ENCODE results near the gene DIRAS2. TPM values are rescaled to one million over a fixed set of nuclear protein-coding genes. Genes with fewer than 3 reads are reported as not detected.
A peak's percentile ranks its signal among the peaks of the same experiment; 100 is the strongest.

Gene DIRAS2
- polyA plus RNA-seq, 3 donors, result not detected

GRCh38 chr9:90611568-90611967, 31.1 kb downstream of the DIRAS2 start:
- Histone ChIP-seq H3K4me3 (replicated peaks in 1 of 3; ENCODE audit: low read depth in 2 of 3, low read length in 3 of 3) (no peak overlapping the region), H3K79me2 (ENCODE audit: insufficient read depth, low read length) (no peaks in the 10 kb centered on the region), H4K20me1 (ENCODE audit: insufficient read depth, low read length) (no peaks in the 10 kb centered on the region), H3K4me1 (ENCODE audit: control insufficient read depth in 1 of 2, insufficient read depth in 2 of 2, low read length in 2 of 2) (no peaks in the 10 kb centered on the region), H3K9me3 (replicated peaks in 1 of 2; ENCODE audit: control insufficient read depth in 1 of 2, insufficient read depth in 1 of 2, low read length in 2 of 2) (no peaks in the 10 kb centered on the region), H3K27me3 (ENCODE audit: control insufficient read depth in 2 of 2, insufficient read depth in 2 of 2, low read length in 2 of 2) (peaks cover 0 to 2% of the 10 kb centered on the region in 2 donors), H3K36me3 (replicated peaks in 1 of 2; ENCODE audit: control insufficient read depth in 1 of 2, insufficient read depth in 2 of 2, low read length in 2 of 2) (no peaks in the 10 kb centered on the region), H3K9ac (ENCODE audit: insufficient read depth, low read length, poor library complexity, severe bottlenecking) (no peak overlapping the region), H3K27ac (ENCODE audit: low read depth in 1 of 2, low read length in 2 of 2) (no peak overlapping the region), H3K4me2 (replicated peaks; ENCODE audit: extremely low read depth, low read length, poor library complexity, severe bottlenecking) (no peak overlapping the region), H2AFZ (ENCODE audit: insufficient read depth, low read depth, low read length, poor library complexity, severe bottlenecking) (no peak overlapping the region)
- H3K4me1 Mint-ChIP-seq, result no peaks in the 10 kb centered on the region
- 29% methylated on average over 2 of the region's 3 CpGs for WGBS (ENCODE audit: insufficient coverage)
- peak overlapping the region in 1 of 7 donors; percentile 32 for H3K27ac Mint-ChIP-seq
- DNase-seq, result no peak
- TF ChIP-seq CTCF (IDR thresholded peaks at IDR 0.05), result no peak
- intact Hi-C loops (cut with micrococcal nuclease), result no loop called here
- H3K36me3 Mint-ChIP-seq, result no peaks in the 10 kb centered on the region
- peaks cover 0 to 2% (median 0%) of the 10 kb centered on the region in 7 donors for H3K9me3 Mint-ChIP-seq
- H3K4me3 Mint-ChIP-seq, result no peak overlapping the region
- peaks cover 2 to 11% (median 8%) of the 10 kb centered on the region in 3 donors for H3K27me3 Mint-ChIP-seq (ENCODE audit: low read depth in 3 of 3)

- Histone ChIP-seq H3K27ac (ENCODE audit: low read depth in 1 of 2, low read length in 2 of 2) (no peak overlapping the region), H3K4me3 (replicated peaks in 1 of 3; ENCODE audit: low read depth in 2 of 3, low read length in 3 of 3) (no peak overlapping the region), H3K4me1 (ENCODE audit: control insufficient read depth in 1 of 2, insufficient read depth in 2 of 2, low read length in 2 of 2) (no peaks in the 10 kb centered on the region), H2AFZ (ENCODE audit: insufficient read depth, low read depth, low read length, poor library complexity, severe bottlenecking) (no peak overlapping the region), H3K9ac (ENCODE audit: insufficient read depth, low read length, poor library complexity, severe bottlenecking) (no peak overlapping the region), H3K9me3 (replicated peaks in 1 of 2; ENCODE audit: control insufficient read depth in 1 of 2, insufficient read depth in 1 of 2, low read length in 2 of 2) (no peaks in the 10 kb centered on the region), H3K4me2 (replicated peaks; ENCODE audit: extremely low read depth, low read length, poor library complexity, severe bottlenecking) (no peak overlapping the region), H3K79me2 (ENCODE audit: insufficient read depth, low read length) (no peaks in the 10 kb centered on the region), H4K20me1 (ENCODE audit: insufficient read depth, low read length) (no peaks in the 10 kb centered on the region), H3K27me3 (ENCODE audit: control insufficient read depth in 2 of 2, insufficient read depth in 2 of 2, low read length in 2 of 2) (peaks cover 0 to 2% of the 10 kb centered on the region in 2 donors), H3K36me3 (replicated peaks in 1 of 2; ENCODE audit: control insufficient read depth in 1 of 2, insufficient read depth in 2 of 2, low read length in 2 of 2) (no peaks in the 10 kb centered on the region)
- Mint-ChIP-seq H3K36me3 (no peaks in the 10 kb centered on the region), H3K4me1 (no peaks in the 10 kb centered on the region), H3K27ac (no peak overlapping the region), H3K9me3 (peaks cover 0 to 2% (median 0%) of the 10 kb centered on the region in 7 donors), H3K4me3 (no peak overlapping the region), H3K27me3 (ENCODE audit: low read depth in 3 of 3) (peaks cover 2 to 14% (median 10%) of the 10 kb centered on the region in 3 donors)
- intact Hi-C loops (cut with micrococcal nuclease), result no loop called here
- 100% methylated on average over 2 of the region's 7 CpGs for WGBS (ENCODE audit: insufficient coverage)
- TF ChIP-seq CTCF (IDR thresholded peaks at IDR 0.05), result no peak
- no peak for DNase-seq
Measured at GRCh38 chr9:90611121-90611520, 31.5 kb downstream of the DIRAS2 start.
